ENCODE results near the gene SSR1.

- TF ChIP-seq CTCF (IDR thresholded peaks at IDR 0.05) (no peak), POLR2A (IDR thresholded peaks at IDR 0.05) (peak; percentile 47)
These were observed 42.4 kb downstream of the SSR1 start for GRCh38 chr6:7270320-7271204.

Data from right lobe of liver (tissue), 4 donors.